NCI-H2196 treated with DMSO at 0.1 percent for 48 hours (cell line): ENCODE data around the gene ANKRD23.
"Not testable (repeated sequence)": the region's sequence is repeated elsewhere in the genome, so short reads cannot be mapped to it uniquely, and the experiment has no call there.

Experiments
- DNase-seq: peaks from one replicate; lab custom pipeline; 2025; ENCODE audit not compliant: unreplicated experiment; lab: John Stamatoyannopoulos, UW

The ANKRD23 gene

GRCh38 chr2:96819128-96819875, 24.5 kb downstream of the ANKRD23 start:
- DNase-seq, result no peak

GRCh38 chr2:96817882-96818281, 25.9 kb downstream of the ANKRD23 start:
- DNase-seq, result no peak

DNA sequence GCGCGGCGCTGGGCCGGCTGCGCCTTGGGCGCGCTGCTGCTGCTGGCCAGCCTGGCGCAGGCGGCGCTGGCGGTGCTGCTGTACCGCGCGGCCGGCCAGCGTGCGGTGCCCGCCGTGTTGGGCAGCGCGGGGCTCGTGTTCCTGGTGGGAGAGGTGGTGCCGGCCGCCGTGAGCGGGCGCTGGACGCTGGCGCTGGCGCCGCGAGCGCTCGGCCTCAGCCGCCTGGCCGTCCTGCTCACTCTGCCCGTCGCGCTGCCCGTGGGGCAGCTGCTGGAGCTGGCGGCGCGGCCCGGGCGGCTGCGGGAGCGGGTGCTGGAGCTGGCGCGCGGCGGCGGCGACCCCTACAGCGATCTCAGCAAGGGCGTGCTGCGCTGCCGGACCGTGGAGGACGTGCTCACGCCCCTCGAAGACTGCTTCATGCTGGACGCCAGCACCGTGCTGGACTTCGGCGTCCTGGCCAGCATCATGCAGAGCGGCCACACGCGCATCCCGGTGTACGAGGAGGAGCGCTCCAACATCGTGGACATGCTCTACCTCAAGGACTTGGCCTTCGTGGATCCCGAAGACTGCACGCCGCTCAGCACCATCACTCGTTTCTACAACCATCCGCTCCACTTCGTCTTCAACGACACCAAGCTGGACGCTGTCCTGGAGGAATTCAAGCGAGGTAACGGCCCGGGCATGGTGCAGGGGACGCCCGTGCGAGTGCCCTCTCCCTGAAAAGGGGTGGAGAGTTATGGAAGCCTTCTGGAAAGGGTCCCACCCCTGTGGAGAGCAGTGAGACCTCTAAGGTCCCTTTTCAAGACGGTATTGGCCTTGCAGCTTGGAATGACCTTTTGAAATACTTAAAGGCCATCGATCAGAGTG, 26.8 kb downstream of the ANKRD23 start:
- DNase-seq, result no peak

DNA sequence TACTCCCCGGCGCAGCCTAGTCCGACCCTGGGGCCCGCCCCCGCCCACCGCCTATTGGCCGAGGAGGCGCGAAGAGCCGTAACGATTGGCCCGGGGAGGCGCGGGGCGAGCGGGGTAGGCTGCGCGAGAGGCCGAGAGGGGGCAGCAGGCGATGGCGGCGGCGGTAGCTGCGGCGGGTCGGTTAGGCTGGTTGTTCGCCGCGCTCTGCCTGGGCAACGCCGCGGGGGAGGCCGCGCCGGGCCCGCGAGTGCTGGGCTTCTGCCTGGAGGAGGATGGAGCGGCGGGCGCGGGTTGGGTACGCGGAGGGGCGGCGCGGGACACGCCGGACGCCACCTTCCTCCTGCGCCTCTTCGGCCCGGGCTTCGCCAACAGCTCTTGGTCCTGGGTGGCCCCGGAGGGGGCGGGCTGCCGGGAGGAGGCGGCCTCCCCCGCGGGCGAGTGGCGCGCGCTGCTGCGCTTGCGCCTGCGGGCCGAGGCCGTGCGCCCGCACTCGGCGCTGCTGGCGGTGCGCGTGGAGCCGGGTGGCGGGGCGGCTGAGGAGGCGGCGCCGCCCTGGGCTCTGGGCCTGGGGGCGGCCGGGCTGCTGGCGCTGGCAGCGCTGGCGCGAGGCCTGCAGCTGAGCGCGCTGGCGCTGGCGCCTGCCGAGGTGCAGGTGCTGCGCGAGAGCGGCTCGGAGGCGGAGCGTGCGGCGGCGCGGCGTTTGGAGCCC, 27.5 kb downstream of the ANKRD23 start, which contains the start of gene CNNM3:
Gene CNNM3 (plus strand): TSS at position 142 of the 709 bp plus-strand sequence. CDS start 10 bp downstream, at position 152.
- DNase-seq, result peak; percentile 91

DNA sequence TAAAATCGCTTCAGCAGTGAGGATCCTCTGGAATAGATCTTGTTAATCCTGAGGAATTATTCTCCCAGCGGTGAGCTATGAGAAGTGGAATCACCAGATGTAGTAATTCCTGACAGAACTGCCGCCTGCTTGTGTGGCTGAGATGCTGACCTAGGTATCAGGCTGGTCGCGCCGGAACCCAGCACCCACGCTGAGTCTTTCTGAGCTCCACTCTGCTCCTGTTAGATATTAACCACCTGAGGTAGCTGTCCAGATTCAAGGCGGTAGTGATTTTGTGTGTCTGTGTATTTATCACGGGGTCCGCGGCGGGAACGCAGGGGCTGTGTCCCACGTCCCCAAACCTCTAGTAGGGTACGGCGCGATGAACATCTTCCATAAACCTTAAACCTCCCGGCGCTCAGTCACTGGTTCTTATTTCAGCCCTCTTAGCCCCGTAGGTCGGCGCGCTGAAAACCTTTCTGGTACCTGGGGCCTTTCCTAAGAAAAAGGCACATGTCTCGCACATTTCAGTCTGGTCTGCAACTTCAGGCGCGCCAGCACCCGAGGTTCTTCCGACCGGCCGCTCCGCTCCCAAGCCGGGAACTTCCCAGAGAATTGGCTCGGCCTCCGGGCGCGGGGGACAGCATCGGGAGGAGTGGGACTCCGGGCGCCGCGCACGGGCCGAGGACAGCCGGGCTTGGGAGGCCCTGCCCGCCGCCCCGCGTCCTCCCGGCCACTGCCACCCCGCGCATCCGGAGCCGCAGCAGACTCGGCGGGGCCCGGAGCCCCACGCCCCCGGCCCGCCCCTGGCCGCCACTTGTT, 28.3 kb downstream of the ANKRD23 start:
- no peak for DNase-seq

GRCh38 chr2:96813656-96814055, 30.2 kb downstream of the ANKRD23 start:
- DNase-seq, result no peak

- no peak for DNase-seq
These were observed 31.9 kb downstream of the ANKRD23 start for GRCh38 chr2:96811917-96812316.

DNA sequence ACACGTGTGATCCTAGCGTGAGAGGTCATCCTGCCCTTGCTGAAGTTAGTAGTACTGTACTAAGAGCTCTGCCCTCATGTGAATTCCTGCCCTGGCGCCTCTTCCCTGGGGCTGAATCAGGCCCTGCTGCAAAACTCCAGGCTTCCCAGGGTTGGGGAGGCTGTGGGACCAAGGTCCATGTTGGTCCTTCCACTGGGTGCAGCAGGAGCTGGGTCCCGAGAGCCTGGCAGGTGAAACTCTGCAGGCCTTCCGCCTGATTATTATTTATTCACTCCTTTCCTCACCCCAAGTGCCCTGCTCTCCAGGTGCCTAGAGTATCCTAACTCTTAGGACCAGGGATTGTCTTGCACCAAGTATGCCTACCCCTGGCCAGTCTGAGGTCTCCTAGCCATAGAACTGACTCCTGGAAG, 33.0 kb downstream of the ANKRD23 start:
- no peak for DNase-seq

DNA sequence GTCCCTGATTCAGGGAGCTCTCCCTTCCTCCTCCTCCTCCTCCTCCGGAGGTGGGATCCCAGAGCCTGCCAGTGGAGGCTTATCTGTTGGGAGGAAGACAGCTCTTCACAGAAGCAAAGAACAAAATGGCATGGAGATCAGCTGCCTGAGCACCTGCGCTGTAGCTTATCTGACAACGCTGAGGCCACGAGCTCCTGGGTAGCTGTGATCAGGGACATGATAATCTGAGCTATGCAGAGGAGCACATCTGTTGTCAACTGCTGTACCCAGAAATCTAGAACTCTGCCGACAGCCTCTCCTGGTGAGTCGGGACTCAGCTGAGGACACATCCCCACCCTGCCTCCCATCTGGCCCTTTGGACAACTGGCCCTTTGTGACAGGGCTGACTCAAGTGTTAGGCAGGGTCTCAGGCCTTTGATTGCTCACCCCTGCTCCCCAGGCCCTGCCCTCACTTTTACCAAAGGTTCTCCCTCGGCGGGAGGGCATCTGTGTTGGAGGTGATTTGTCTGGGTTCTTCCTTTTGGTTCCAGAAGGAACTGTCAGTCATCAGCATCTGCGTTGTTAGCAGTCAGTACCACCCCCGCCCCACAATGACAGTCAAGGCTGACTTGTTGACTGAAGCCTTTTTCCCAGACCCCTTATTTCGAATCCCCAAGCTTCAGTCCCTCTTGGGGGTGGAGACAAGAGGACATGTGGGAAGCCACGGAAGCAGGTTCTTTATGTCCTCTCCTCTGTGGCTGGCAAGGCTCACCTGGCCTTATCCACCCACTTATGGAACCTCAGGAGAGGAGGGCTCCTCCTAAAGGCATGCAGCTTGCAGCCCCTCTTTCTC, 33.7 kb downstream of the ANKRD23 start:
- no peak for DNase-seq

DNA sequence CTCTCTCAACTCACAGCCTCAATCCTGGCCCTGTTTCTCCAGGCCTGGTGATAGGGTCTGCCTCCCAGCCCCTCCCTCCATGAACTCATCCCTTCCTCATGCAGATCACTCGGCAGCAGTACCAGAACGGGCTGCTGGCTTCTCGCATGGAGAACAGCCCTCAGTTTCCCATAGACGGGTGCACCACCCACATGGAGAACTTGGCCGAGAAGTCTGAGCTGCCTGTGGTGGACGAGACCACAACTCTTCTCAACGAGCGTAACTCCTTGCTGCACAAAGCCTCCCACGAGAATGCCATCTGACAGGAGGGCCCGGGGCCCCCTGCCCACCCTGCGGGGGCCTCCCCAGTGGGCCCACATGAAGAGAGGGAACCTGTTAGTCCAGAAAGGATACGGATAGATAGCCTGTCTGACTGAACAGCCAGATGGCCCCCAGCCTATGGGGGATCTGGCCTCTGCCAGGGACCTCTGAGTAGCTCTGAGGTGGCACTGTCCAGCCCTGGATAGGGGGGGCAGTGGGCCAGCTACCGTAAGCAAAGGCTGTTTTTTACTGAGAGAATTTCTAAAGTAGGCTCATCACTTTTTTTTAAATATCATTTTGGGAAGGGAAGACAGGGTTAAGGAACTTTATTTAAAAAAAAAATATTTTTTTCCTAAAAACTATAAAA, 34.5 kb downstream of the ANKRD23 start:
- no peak for DNase-seq

GRCh38 chr2:96808176-96808837, 35.5 kb downstream of the ANKRD23 start:
- DNase-seq, result no peak

GRCh38 chr2:96807127-96807471, 36.7 kb downstream of the ANKRD23 start:
- DNase-seq, result no peak

DNA sequence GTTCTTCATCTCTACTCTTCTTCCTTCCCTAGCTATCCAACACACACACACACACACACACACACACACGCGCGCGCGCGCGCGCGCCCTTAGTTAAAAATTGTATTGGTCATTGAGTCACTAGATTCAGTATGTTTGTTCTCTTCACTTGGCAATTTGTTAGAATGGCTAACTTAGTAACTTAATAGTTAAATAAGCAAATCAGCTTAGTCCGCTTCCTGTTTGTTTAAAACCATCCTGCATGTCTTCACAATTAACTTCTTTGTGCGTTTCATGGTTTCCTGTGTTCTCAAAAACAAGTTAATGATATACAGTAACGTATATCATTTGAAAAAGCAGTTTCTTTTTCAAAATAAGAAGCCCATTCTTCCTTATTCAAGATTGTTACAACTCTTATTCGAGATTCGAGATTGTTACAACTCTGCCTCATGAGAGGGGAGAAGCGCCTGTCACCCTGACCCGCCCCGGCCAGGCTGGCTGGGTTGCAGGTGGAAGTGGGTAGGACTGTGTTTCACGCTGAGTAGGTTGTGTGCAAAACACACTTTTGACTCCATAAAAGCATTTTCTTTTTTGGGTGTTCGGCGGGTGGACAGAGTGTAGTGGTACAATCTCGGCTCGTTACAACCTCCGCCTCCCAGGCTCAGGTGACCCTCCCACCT, 37.2 kb downstream of the ANKRD23 start:
- DNase-seq, result no peak

GRCh38 chr2:96805946-96806345, 37.9 kb downstream of the ANKRD23 start:
- DNase-seq, result not testable (repeated sequence)

- DNase-seq, result no peak
These were observed 38.8 kb downstream of the ANKRD23 start for GRCh38 chr2:96804986-96805385.

- no peak for DNase-seq
These were observed 41.1 kb downstream of the ANKRD23 start for GRCh38 chr2:96802721-96803120.

DNA sequence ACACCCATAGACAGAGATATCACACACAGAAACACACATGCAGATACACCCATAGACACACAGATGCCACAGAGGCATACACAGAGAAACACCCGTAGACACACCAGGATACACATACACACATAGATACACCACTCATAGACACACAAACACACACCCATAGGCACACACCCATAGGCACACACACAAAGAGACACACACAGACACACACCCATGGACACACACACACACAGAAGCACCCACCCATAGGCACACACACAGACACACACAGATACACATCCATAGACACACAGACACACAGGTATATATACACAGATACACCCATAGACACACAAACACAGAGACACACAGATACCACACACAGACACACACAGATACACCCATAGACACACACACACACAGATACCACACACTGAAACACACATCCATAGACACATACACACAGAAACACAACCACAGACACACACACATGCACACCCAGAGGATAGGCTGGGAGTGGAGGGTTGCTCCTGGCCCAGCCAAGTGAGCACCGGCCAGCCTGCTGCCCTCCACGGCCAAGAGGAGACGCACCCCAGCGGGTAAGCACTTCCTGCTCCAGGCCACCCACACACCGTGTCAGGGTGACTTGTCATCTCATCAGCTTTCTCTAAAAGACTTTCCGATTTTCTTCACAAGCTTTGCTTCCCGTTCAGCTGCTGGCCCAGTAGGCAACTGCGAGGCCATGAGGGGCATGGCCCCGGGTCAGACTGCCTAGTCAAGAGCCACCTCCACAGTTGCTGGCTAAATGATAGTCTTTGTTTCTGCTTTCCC, 41.8 kb downstream of the ANKRD23 start:
- no peak for DNase-seq
